ENCODE results near the gene CSNK2A3.

- no peak for TF ChIP-seq CTCF (conservative IDR thresholded peaks at IDR 0.05)
- TF ChIP-seq EZH2 (IDR thresholded peaks at IDR 0.05; ENCODE audit: low read depth): no peak
Observed at GRCh38 chr11:11313902-11314692, 39.0 kb downstream of the CSNK2A3 start.

All from PC-9 (cell line).